GM12873 (cell line): ENCODE data around the gene WDR27.

Experiments used
- TF ChIP-seq, protein P1 (sequence below): IDR thresholded peaks from 2 replicates; pipeline ENCODE4 v1.5.1; 2012; ENCODE audit warnings: low read depth, mild to moderate bottlenecking, moderate library complexity, low read length, control low read depth; ENCODE audit not compliant: insufficient read depth; ENCODE audit errors: missing control alignments

The WDR27 gene

DNA sequence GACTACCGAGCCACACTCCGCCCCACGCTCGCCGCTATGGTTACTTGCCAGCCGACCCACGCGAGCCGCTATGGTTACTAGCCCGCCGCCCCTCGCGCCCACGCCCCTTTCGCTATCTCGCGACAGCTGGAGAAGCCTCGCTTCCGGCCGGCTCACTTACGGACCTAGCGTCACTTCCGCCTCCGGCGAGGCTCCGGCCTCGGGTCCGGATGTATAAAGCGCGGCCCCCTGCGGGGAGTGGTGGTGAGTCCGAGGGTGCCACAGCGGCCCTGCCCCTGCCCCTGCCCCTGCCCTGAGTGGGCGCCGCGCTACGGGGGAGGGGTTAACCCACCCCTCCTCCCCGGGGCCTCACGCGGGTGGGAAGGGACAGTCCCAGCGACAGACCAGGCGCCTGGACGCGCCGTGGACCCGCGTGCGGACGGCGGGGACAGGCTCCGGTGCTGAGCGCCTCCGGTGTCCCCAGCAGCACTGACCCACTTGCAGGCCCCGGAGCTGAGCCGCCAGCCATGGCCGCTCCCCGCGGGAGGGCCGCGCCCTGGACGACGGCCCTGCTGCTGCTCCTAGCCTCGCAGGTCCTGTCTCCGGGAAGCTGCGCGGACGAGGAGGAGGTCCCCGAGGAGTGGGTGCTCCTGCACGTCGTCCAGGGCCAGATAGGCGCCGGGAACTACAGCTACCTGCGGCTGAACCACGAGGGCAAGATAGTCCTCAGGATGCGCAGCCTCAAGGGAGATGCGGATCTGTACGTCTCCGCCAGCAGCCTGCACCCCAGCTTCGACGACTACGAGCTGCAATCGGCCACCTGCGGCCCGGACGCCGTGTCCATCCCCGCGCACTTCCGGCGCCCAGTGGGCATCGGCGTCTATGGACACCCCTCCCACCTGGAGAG, at the start of gene WDR27, which contains the start of gene C6orf120:
TSS of gene WDR27 (minus strand) at position 76 of the 886 bp plus-strand sequence. CDS start 13,024 bp downstream, outside the sequence.
TSS of gene C6orf120 (plus strand) at position 173 of the 886 bp plus-strand sequence. CDS start at position 507, 334 bp downstream.
- TF ChIP-seq, protein P1, sequence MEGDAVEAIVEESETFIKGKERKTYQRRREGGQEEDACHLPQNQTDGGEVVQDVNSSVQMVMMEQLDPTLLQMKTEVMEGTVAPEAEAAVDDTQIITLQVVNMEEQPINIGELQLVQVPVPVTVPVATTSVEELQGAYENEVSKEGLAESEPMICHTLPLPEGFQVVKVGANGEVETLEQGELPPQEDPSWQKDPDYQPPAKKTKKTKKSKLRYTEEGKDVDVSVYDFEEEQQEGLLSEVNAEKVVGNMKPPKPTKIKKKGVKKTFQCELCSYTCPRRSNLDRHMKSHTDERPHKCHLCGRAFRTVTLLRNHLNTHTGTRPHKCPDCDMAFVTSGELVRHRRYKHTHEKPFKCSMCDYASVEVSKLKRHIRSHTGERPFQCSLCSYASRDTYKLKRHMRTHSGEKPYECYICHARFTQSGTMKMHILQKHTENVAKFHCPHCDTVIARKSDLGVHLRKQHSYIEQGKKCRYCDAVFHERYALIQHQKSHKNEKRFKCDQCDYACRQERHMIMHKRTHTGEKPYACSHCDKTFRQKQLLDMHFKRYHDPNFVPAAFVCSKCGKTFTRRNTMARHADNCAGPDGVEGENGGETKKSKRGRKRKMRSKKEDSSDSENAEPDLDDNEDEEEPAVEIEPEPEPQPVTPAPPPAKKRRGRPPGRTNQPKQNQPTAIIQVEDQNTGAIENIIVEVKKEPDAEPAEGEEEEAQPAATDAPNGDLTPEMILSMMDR = no peak

DNA sequence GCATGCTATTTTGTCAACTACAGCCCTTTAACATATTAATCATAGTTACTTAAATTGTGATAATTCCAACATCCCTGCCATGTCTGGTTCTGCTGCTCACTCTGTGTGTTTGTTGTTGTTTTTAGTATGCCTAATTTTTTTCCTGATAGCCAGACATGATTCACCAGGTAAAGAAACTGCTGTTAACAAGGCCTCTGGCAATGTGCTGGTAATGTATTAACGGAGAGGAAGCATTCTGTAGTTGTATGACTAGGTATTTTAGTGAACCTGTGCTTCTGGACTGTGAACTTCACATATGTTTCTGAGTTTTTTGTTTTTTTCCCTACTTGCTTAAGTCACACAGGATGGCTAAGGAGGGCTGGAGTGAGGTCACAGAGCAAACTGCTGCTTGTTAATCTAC, 44.7 kb upstream of the WDR27 start:
- TF ChIP-seq, protein P1 = no peak

DNA sequence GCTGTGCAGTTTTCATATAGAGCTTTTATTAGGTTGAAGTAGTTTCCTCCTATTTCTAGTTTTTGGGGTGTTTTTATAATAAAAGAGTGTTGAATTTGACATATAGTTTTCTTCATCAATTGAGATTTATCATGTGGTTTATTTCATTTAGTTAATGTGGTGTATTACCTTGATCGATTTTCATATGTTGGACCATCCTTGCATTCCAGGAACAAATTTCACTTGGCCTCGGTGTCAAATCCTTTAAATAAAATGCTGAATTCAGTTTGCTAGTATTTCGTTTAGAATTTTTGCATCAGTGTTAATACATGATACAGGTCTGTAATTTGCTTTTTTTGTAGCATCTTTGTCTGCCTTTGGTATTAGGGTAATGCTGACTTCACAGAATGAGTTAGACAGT, 43.6 kb upstream of the WDR27 start:
- TF ChIP-seq, protein P1 = no peak

DNA sequence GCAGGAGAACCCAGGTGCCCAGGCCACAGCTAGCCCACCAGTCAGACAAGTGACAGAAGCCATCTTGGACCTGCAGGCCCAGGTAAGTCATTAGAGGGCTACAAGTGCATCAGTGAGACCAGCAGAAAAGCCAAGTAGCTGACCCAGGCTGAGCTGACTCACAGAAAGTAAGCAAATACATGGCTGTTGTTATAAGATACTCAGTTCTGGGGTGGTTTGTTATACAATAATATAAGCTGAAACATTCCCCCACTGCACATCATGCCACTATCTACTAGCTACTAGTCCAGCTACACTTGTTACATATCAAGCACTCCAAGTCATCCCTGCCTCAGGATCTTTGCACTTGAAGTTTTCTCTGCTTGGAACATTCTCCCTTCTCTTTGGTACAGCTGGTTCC, 39.5 kb upstream of the WDR27 start:
- TF ChIP-seq, protein P1 = no peak

DNA sequence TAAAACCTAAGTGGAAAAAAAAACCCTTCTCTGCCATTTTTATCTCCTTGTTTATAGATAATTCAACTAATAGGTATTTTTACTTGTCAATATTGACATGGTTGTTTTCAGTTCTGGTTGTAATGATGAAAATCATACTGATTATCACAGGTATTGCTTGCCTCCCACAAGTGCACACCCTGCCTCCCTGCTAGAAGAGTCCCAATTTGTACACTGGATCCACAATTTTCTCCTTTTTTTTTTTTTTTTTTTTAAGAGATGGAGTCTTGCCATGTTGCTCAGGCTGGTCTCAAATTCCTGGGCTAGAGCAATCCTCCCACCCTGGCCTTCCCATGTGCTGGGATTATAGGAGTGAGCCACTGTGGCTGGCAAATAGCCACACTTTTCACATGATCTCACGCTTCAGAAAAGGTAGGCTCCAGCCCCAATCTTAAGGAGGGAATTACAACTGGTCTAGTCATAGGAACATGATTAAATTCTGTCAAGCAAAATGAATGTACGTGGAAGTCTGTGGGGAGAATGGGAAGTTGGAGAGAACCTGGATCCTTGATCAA, 37.2 kb upstream of the WDR27 start:
- TF ChIP-seq, protein P1 = no peak

DNA sequence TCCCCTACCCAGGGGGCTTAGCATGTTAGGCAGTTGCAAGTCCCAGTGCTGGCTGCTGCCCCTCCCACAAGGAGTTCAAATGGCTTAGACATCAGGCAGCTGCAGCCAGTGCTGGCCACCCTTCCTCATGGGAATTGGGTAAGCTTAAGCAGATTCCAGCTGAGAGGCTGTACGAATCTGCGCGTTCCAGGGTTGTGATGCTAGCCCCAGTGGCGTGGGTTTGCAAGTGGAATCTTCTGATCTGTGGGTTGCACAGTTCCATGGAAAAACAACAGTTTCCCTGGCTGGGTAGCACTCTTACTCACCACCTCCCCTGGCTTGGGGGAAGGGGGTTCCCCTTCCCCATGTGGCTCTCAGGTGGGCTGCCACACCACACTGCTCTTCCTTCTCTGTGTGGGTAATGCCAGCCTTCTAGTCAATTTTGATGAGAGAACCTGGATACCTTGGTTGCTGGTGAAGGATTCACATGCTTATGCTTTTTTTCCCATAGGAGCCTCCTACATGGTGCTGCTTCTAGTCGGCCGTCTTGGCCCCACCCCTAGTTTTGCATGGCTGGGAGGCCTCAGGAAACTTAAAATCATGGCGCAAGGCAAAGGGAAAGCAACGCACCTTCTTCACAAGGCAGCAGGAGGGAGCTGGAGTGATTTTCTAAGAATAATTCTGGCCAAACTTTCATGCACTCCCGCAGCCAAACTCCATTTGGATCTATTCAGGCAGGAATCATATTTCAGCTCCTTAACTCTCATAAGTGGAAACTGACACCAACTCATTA, 36.6 kb upstream of the WDR27 start:
- TF ChIP-seq, protein P1 = no peak

DNA sequence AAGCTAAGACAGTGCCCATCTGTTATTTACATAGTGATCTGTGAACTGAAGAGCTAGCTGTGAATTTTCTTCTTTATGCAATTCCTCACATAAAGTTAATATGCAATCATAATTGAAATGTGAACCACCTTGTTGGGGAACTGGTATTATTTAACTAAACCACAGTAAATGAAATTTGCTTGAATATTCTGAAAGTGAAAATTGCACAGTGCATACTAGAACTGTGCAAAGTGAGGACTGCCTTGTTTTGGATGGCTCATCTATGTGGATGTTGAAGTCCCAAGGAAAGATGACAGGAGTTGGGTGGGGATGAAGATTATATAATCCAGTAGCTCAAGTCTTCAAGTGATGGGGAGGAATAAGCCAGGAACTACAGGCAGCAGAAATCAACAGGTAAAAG, 28.1 kb upstream of the WDR27 start:
- TF ChIP-seq, protein P1 = no peak
